H54 (cell line): ENCODE results near the gene SUSD2.

Experiments used
- DNase-seq: peaks from one replicate; pipeline ENCODE4 v3.0.0; 2011; ENCODE audit warnings: low spot score, mixed read lengths; ENCODE audit not compliant: insufficient read length
- FAIRE-seq: peaks from 3 replicates; lab custom pipeline; 2011; peaks lifted over from hg19 to GRCh38; lab: Jason Lieb, UNC
- POLR2A ChIP-seq: IDR thresholded peaks from 2 replicates; pipeline ENCODE4 v1.6.1; 2011; ENCODE audit warnings: low read depth, mild to moderate bottlenecking, low read length

SUSD2 gene

DNA sequence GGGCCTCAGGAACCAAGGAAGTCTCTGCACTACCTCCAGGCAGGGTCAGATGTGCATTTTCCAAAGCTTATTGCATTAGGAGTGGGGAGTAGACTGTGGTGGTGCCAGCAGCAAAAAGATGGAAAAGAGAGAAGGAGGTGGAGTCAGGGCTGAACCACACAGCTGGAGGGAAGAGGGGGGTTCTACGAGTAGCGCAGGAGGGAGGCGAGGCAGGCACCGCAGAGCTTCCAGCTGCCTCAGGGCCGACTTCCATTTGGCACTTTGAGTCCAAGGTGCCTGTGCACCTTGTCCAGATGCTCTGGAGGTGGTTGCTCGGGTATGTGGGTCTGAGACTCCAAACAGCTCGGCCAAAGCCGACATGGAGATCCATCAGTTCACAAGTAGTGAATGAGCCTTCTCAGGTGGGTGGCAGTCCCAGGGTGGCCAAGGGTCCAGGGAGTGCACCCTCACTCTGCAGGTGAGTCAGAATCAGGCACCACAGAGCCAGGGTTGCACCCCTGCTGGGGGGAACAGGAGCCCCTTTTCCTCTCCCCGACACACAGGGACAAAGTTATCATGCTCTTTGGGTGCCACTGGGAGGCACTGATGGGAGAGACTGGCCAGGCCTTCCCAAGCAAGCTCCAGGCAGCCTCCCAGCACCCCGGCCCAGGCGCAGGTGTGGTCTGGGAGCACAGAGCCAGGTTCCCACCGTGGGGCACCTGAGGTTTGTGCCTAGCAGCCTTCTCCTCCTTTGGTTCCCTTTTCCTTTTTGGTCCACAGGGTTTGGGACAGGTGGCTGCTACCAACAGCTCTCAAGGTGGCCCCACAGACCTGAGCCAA lies 33.4 kb downstream of the SUSD2 start:
- DNase-seq: no peak
- no peak for FAIRE-seq
- no peak for TF ChIP-seq POLR2A

DNA sequence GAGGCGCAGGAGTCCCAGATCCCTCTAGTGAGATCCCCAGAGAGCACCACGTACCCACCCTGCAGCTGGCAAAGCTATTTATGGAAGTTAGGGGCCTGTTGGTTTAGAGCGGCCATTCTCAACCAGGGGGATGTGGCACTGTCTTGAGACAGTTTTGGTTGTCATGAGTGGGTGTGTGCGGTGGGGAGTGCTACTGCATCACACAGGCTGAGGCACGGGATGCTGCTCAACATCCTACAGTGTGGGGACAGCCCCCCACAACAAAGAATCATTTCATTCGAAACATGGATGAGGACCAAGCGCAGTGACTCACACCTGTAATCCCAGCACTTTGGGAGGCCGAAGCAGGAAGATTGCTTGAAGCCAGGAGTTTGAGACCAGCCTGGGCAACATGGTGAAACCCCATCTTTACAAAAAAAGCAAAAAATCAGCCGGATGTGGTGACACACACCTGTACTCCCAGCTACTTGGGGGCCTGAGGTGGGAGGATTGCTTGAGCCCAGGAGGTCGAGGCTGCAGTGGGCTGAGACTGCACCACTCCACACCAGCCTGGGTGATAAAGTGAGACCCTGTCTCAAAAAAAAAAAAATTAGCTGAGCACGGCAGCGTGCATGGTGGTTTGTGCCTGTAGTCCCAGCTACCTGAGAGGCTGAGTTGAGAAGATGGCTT lies 35.4 kb downstream of the SUSD2 start:
- FAIRE-seq: no peak
- DNase-seq: no peak

GRCh38 chr22:24217384-24217783 lies 36.1 kb downstream of the SUSD2 start:
- FAIRE-seq: no peak
- DNase-seq: no peak
- no peak for TF ChIP-seq POLR2A

More for the DNA sequence above, 35.4 kb downstream of the SUSD2 start:
- no peak for TF ChIP-seq POLR2A

DNA sequence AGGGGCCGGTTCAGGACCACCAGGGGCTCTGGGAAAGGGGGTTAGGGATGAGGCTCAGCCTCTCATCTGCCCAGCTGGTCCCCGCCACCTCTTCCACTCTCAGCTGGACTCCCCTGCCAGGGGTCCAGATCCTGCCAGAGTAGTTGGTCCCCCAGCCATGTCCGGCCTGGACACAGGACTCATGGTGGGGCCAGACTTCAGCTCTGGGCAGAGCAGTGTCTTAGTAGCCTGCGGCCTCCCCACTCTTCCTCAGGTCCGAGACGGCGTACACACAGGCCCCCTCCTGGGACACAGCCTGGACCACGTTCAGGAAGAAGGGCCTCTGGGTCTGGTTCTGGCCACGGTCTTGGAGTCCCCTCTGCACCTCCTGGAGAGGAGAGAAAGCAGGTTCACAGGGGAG lies 38.5 kb downstream of the SUSD2 start:
- FAIRE-seq (no peak), DNase-seq (no peak)
- no peak for TF ChIP-seq POLR2A

DNA sequence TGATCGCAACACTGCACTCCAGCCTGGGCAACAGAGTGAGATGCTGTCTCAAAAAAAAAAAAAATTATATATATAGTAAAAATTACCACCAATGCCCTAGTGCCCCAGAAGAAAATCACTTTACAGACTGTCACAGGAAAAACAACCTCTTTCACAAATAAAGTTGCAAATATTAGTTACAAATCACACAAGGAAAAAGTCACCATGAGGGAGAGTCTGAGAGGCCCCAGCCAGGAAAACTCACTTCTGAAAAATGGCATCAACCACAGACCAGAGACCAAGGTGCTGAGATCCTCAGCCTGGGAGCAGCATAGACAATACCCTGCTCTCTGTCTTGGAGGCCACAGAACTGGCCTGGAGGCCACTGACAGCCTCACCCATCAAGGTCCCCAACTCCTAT lies 43.2 kb downstream of the SUSD2 start:
- DNase-seq (no peak), FAIRE-seq (no peak)
- TF ChIP-seq POLR2A: no peak

DNA sequence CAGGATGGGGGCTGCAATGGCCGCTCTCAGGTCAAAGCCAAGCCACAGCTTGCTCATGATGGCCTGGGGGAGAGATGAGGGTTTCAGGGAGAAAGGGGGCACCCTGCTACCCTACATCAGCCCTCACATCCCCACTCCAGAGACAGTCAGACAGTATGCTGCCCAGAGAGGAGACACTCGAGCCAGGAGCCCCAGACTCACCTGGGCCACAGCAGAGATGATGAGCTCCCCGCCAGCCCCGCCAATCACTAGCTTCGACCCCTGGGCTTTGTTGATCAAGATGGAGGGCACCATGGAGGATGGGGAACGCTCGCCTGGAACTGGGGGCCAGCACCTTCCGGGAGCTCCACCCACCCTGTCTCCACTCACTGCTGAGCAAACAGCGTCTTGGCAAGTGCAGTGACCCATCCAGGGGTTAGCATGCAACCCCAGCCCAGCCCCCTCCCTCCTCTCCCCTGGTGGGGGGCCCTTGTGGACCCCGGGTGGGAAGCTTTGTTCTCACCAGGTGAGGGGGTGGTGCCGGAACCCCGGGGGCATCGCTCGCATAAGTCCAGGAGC lies 43.8 kb downstream of the SUSD2 start:
- no peak for FAIRE-seq
- no peak for TF ChIP-seq POLR2A
- DNase-seq: no peak

- FAIRE-seq (no peak), DNase-seq (no peak)
- no peak for TF ChIP-seq POLR2A
Observed at GRCh38 chr22:24225951-24226350, 44.7 kb downstream of the SUSD2 start.

DNA sequence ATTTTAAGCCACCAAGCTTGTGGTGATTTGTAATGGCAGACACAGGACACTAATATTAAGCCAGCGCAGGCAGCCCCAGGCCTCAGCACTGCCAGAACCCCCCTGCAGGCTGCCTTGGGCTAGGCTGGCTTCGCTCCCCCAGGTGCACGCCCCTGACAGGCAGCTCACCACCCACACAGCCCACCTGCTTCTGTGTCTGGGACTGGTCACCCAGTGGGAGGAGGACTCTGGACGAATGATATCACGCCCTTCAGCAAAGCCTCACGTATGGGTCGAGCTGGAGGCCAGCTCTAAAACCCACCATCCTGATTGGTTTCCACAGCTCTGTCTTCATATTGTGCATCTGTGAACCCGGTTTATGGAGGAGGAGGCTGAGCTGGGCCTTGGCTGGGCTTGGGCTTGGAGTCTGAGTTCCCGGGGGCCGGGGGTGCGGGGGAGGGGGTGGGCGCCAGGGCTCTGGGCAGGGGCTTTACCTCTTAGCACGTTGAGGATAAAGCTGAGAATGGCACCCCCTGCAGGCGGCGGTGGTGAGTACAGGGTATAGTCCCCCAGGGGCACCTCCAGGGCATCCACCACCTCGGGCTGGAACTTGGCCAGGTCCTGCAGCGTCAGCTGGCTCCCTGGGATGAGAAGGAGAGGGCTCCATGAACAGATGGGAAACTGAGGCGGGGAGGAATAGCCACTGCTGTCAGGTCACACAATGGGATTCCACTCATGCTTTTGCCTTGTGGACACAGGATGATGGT lies 49.8 kb downstream of the SUSD2 start:
- DNase-seq (no peak), FAIRE-seq (no peak)
- no peak for TF ChIP-seq POLR2A

DNA sequence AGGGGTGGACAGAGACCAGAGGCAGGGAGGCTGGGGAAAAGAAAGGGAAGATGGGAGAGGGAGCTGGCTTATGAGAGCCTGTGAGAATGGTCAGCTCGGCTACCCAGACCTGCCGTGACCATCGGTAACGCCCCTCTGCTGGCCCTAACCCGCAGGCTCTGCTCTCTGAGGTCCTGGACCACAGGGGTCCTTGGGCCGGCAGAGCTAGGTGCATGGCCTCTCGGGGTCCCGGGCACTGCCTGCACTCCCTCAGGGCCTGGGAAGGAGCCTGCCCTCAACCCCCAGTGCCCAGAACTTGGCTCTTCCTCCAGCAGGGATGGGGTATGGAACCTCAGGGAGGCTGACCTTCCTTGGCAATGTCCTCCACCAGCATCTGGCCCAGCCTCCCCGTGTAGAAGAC lies 50.4 kb downstream of the SUSD2 start:
- no peak for FAIRE-seq
- DNase-seq: no peak

GRCh38 chr22:24232124-24232523 lies 50.8 kb downstream of the SUSD2 start:
- no peak for TF ChIP-seq POLR2A
- DNase-seq: no peak
- FAIRE-seq: no peak

More for the DNA sequence above, 50.4 kb downstream of the SUSD2 start:
- TF ChIP-seq POLR2A: no peak

DNA sequence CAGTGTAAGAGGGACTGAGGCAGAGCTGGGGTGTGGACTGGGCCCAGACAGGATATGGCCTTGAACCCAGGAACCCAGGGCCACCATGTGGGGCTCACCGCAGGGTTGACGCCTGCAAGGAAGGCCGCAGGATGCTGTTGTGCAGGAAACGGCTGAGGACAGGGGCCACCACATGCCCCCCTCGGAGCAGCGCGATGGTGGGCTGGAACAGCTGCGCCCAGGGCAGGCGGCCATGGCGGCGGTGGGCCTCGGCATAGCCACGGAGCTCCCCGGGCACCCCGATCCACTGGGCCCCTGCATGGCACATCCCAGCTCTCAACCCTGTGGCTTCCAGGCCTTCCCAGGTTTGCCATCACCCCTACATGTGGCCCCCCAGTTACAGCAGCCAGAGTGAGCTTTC lies 51.4 kb downstream of the SUSD2 start:
- no peak for FAIRE-seq
- TF ChIP-seq POLR2A: no peak
- no peak for DNase-seq

GRCh38 chr22:24233235-24233634 lies 51.9 kb downstream of the SUSD2 start:
- FAIRE-seq: no peak
- DNase-seq: no peak
- no peak for TF ChIP-seq POLR2A

DNA sequence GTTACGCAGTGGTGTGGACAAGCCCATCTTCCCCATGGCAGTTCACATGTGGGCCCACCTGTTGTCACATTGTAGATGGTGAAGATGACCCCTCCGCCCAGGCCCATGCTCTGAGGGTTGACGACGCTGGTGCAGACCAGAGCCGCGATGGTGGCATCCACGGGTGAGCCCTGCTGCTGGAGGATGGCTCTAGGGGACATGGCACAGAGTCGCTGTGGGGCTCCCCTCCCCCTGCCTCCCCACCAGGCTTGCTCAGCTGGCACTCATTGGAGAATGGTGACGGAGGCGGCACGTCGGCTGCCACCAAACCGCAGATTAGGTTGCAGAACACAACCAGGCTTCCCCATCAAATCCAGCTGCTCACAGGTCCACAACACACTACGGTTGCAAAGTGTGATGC lies 52.5 kb downstream of the SUSD2 start:
- TF ChIP-seq POLR2A: no peak
- no peak for FAIRE-seq

GRCh38 chr22:24235315-24235714 lies 54.0 kb downstream of the SUSD2 start:
- FAIRE-seq (no peak), DNase-seq (no peak)
- TF ChIP-seq POLR2A: no peak

More for the DNA sequence above, 52.5 kb downstream of the SUSD2 start:
- no peak for DNase-seq
